ENCODE data around the gene ZNF177.

The ZNF177 gene

DNA sequence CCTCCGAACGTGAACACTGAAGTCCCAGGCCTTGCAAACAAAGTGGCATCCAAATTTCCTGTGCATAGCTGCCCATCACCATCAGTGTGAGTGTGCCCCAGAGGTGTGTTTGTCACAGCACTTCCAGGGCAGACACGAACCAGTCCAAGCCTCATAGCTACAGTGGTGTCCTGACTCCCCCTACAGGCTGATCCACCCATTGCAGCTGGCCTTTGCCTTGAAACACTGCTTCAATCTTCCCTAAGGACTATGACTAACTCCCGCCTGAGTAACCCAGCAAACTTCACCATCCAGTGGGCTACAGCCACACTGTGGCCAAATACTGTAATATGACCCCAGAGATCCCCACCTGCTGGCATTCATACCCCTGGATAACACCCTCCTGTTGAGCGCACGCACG, 68.7 kb downstream of the ZNF177 start:
- no peak for DNase-seq
